Kidney capillary endothelial cell (primary cell): ENCODE results near the gene CPAMD8.
"Not testable (repeated sequence)": the region's sequence is repeated elsewhere in the genome, so short reads cannot be mapped to it uniquely, and the experiment has no call there.

ENCODE experiments used
- DNase-seq: peaks from one replicate; pipeline ENCODE4 v3.0.0-alpha.2; 2018; ENCODE audit warnings: low spot score

CPAMD8 gene

GRCh38 chr19:16891696-16892382, 134.8 kb downstream of the CPAMD8 start:
- no peak for DNase-seq

GRCh38 chr19:16890461-16891184, 136.0 kb downstream of the CPAMD8 start:
- no peak for DNase-seq

GRCh38 chr19:16889883-16890460, 136.6 kb downstream of the CPAMD8 start:
- no peak for DNase-seq

GRCh38 chr19:16889366-16889882, 137.2 kb downstream of the CPAMD8 start:
- no peak for DNase-seq

GRCh38 chr19:16888629-16889365, 137.8 kb downstream of the CPAMD8 start, which contains the start of gene F2RL3:
Gene F2RL3, plus strand, starts transcription at chr19:16888999. Its CDS starts 191 bp downstream, at chr19:16889190.
- DNase-seq: peak; percentile 97

- DNase-seq: peak; percentile 68
Measured at GRCh38 chr19:16887353-16888265, 139.0 kb downstream of the CPAMD8 start.

- peak; percentile 91 for DNase-seq
Measured at GRCh38 chr19:16886305-16886880, 140.2 kb downstream of the CPAMD8 start.

GRCh38 chr19:16885166-16885565, 141.4 kb downstream of the CPAMD8 start:
- DNase-seq: peak; percentile 60

- DNase-seq: no peak
Measured at GRCh38 chr19:16883522-16883921, 143.1 kb downstream of the CPAMD8 start.

- no peak for DNase-seq
Measured at GRCh38 chr19:16882146-16882545, 144.5 kb downstream of the CPAMD8 start.

GRCh38 chr19:16880884-16881554, 145.6 kb downstream of the CPAMD8 start:
- DNase-seq: no peak

- no peak for DNase-seq
Measured at GRCh38 chr19:16878181-16878965, 148.2 kb downstream of the CPAMD8 start.

GRCh38 chr19:16877581-16877980, 149.0 kb downstream of the CPAMD8 start:
- no peak for DNase-seq

- DNase-seq: peak; percentile 84
Measured at GRCh38 chr19:16876904-16877361, 149.7 kb downstream of the CPAMD8 start.

- no peak for DNase-seq
Measured at GRCh38 chr19:16875584-16876555, 150.7 kb downstream of the CPAMD8 start.

- not testable (repeated sequence) for DNase-seq
Measured at GRCh38 chr19:16874978-16875299, 151.7 kb downstream of the CPAMD8 start.

GRCh38 chr19:16874250-16874977, 152.2 kb downstream of the CPAMD8 start:
- DNase-seq: no peak
